Thoracic aorta (tissue), 2 donors: Measurements from ENCODE around the gene YJEFN3. TPM values are rescaled to one million over a fixed set of nuclear protein-coding genes. Genes with fewer than 3 reads are reported as not detected.

Source experiments
- ATAC-seq: fragments of 150-250 bp; one replicate; pipeline ENCODE4 v1.8.0; 2017; ENCODE audit warnings: low read depth; ENCODE audit not compliant: insufficient number of reproducible peaks, low FRiP score
- DNase-seq: peaks from one replicate; pipeline ENCODE4 v3.0.0-alpha.2; 2020; ENCODE audit warnings: low spot score
- H3K27ac ChIP-seq, 2 donors: fragments of 200-600 bp; sonication (generic); 1 replicate in 1 of 2; 2 replicates in 1 of 2; pipeline ENCODE4 v1.5.1; 2016; ENCODE audit warnings: mild to moderate bottlenecking in 2 of 2, moderate library complexity in 2 of 2
- H3K27me3 ChIP-seq: fragments of 200-600 bp; sonication (generic); replicated peaks from 2 replicates; pipeline ENCODE4 v1.6.0; 2016; ENCODE audit warnings: mild to moderate bottlenecking; ENCODE audit not compliant: insufficient read depth
- H3K36me3 ChIP-seq: fragments of 200-600 bp; sonication (generic); one replicate; pipeline ENCODE4 v1.5.1; 2016
- H3K4me1 ChIP-seq, 2 donors: fragments of 200-600 bp; sonication (generic); 1 replicate in 1 of 2; 2 replicates in 1 of 2; pipeline versions ENCODE4 v1.5.1 to v1.6.0; 2016; ENCODE audit warnings: low read depth in 2 of 2, mild to moderate bottlenecking in 1 of 2; ENCODE audit not compliant: control insufficient read depth in 1 of 2
- H3K4me3 ChIP-seq: fragments of 200-600 bp; sonication (generic); 2 replicates; pipeline ENCODE4 v1.5.1; 2016; ENCODE audit warnings: mild to moderate bottlenecking
- H3K9me3 ChIP-seq: fragments of 200-600 bp; sonication (generic); 2 replicates; pipeline ENCODE4 v1.5.1; 2016
- total RNA-seq, 2 donors: library from RNA; depleted of rRNA; stranded (reverse); fragments of >200 nt; gene quantifications; one replicate each; pipeline versions ENCODE4 v1.1.0 to v1.2.3, GENCODE V29; 2016
- TF ChIP-seq, protein P1 (sequence below): fragments of 200-600 bp; sonication (generic); IDR thresholded peaks from one replicate; pipeline ENCODE4 v1.5.1; 2019; ENCODE audit warnings: antibody characterized with exemption

Gene YJEFN3
- total RNA-seq, 2 donors from 2014 or later = 2.0 to 7.9 TPM

- H3K4me3 ChIP-seq = no peak overlapping the region
- no peaks in the 10 kb centered on the region for H3K9me3 ChIP-seq
- H3K27me3 ChIP-seq = no peaks in the 10 kb centered on the region
- H3K27ac ChIP-seq = no peak overlapping the region
- H3K4me1 ChIP-seq = peaks cover 23 to 38% of the 10 kb centered on the region in 2 donors
- DNase-seq (no peak), ATAC-seq (no peak)
- TF ChIP-seq, protein P1, sequence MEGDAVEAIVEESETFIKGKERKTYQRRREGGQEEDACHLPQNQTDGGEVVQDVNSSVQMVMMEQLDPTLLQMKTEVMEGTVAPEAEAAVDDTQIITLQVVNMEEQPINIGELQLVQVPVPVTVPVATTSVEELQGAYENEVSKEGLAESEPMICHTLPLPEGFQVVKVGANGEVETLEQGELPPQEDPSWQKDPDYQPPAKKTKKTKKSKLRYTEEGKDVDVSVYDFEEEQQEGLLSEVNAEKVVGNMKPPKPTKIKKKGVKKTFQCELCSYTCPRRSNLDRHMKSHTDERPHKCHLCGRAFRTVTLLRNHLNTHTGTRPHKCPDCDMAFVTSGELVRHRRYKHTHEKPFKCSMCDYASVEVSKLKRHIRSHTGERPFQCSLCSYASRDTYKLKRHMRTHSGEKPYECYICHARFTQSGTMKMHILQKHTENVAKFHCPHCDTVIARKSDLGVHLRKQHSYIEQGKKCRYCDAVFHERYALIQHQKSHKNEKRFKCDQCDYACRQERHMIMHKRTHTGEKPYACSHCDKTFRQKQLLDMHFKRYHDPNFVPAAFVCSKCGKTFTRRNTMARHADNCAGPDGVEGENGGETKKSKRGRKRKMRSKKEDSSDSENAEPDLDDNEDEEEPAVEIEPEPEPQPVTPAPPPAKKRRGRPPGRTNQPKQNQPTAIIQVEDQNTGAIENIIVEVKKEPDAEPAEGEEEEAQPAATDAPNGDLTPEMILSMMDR = no peak
- no peaks in the 10 kb centered on the region for H3K36me3 ChIP-seq
These were observed 42.8 kb upstream of the YJEFN3 start for GRCh38 chr19:19485998-19486290.

DNA sequence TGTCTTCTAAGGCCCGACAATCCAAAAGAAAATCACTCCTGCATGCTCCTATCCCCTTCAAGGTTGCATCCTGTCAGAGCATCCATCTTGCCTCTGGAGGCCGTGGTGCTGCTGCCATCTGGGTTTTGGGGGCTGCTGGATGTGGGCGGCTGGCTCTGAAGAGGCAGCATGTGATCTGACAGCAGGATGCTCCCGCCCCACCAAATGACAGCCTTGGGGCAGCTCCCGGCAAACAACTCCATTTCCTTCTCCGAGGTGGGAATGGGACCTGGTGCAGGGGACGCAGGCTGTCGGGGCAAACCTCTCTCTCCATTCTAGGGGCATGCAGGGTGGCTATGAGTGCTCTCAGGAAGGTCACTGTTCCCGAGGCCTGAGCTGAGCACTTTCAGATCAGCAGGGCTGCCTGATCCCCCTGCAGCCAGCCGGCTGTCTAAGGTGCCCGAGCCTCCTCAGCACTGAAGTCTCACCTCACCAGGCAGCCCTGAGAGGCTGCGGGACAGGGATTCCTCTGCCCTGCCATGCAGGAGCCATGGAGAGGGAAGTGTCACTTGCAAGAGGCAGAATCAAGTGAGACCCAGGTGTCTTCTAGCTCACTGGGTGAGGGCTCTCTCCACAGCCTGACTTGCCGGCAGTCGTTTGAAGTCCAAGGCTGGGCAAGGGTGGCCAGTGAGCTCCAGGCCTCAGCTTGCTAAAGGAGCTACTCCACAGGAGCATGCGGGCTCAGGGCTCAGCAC lies 42.2 kb upstream of the YJEFN3 start:
- Histone ChIP-seq H3K27me3 (no peaks in the 10 kb centered on the region), H3K4me3 (no peak overlapping the region), H3K36me3 (no peaks in the 10 kb centered on the region), H3K4me1 (peaks cover 23 to 38% of the 10 kb centered on the region in 2 donors), H3K9me3 (no peaks in the 10 kb centered on the region), H3K27ac (no peak overlapping the region)
- no peak for ATAC-seq
- no peak for DNase-seq
- TF ChIP-seq, protein P1 = no peak

GRCh38 chr19:19487077-19487949 lies 41.4 kb upstream of the YJEFN3 start:
- Histone ChIP-seq H3K4me3 (no peak overlapping the region), H3K9me3 (no peaks in the 10 kb centered on the region), H3K36me3 (peaks cover under 1% of the 10 kb centered on the region), H3K4me1 (peaks cover 23 to 38% of the 10 kb centered on the region in 2 donors), H3K27me3 (no peaks in the 10 kb centered on the region), H3K27ac (peak overlapping the region; percentile 90 to 93)
- TF ChIP-seq, protein P1 = no peak
- ATAC-seq (no peak), DNase-seq (no peak)

DNA sequence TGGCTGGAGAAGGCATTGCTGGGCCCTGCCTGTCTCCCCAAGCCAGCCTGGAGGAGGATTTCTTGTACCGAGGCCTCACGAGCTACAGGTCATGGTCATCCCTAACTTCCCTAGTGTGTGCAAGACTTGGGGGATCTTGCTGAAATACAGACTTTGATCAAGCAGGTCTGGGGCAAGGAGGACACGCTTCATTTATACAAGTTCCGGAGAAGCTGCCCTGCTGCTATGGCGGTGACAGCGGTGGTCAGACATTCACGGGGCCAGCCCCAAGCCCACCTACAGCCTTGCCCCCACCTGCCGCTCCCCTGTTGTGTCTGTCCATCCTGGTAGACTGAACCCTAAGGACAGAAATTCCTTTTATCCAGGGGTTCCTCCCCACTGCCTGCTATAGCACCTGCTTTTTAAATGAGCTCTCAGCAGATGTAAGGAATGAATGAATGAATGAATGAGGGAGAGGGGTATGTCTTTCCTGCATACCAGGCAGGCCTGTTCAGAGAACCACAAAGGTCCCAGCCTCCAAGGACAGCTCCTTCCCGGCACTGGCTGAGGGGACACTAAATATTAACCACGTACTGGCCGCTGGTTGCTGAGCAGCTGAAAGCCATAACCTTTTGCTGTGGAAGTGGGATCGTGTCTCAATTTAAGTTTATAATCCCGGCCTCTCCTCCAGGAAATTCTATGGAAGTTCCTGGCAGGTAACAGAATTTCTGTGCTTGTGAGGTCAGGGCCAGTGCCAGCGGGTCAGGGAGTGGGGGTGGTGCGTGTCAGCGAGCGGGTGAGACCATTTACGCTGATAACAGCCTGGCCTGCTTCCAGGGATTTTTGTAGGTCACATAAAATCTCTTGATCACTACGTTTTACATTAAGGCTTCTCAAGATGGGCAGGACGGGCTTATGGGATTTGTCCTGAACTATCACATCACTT lies 40.5 kb upstream of the YJEFN3 start:
- ATAC-seq = no peak
- H3K27me3 ChIP-seq = no peaks in the 10 kb centered on the region
- no peak for DNase-seq
- no peaks in the 10 kb centered on the region for H3K9me3 ChIP-seq
- peaks cover 10% of the 10 kb centered on the region for H3K36me3 ChIP-seq
- H3K27ac ChIP-seq = peak overlapping the region; percentile 90 to 93
- peak overlapping the region; percentile 56 for H3K4me3 ChIP-seq
- H3K4me1 ChIP-seq = peaks cover 23 to 38% of the 10 kb centered on the region in 2 donors
- TF ChIP-seq, protein P1 = no peak
